D341Med (cell line): ENCODE results near the gene CAPS2.
"Not testable (repeated sequence)": the region's sequence is repeated elsewhere in the genome, so short reads cannot be mapped to it uniquely, and the experiment has no call there.

Source experiments
- DNase-seq: peaks from one replicate; pipeline ENCODE4 v3.0.0; 2012; ENCODE audit warnings: low spot score

CAPS2 gene

GRCh38 chr12:75329918-75330826 is at the start of gene CAPS2:
Gene CAPS2 (minus strand): TSS chr12:75330324. CDS start chr12:75326498, 3,826 bp downstream.
- peak; percentile 94 for DNase-seq

GRCh38 chr12:75378354-75378753 is 48.2 kb upstream of the CAPS2 start:
- no peak for DNase-seq

- DNase-seq: no peak
Measured at GRCh38 chr12:75374971-75375370, 44.8 kb upstream of the CAPS2 start.

- no peak for DNase-seq
Measured at GRCh38 chr12:75366629-75367028, 36.5 kb upstream of the CAPS2 start.

GRCh38 chr12:75364919-75365318 is 34.8 kb upstream of the CAPS2 start:
- DNase-seq: peak; percentile 28

- DNase-seq: no peak
Measured at GRCh38 chr12:75361408-75361807, 31.3 kb upstream of the CAPS2 start.

GRCh38 chr12:75360920-75361319 is 30.8 kb upstream of the CAPS2 start:
- DNase-seq: no peak

- DNase-seq: no peak
Measured at GRCh38 chr12:75354011-75354410, 23.9 kb upstream of the CAPS2 start.

- DNase-seq: no peak
Measured at GRCh38 chr12:75350413-75350812, 20.3 kb upstream of the CAPS2 start.

GRCh38 chr12:75349946-75350345 is 19.8 kb upstream of the CAPS2 start:
- no peak for DNase-seq

GRCh38 chr12:75346215-75346614 is 16.1 kb upstream of the CAPS2 start:
- not testable (repeated sequence) for DNase-seq

GRCh38 chr12:75345531-75345930 is 15.4 kb upstream of the CAPS2 start:
- DNase-seq: no peak

GRCh38 chr12:75341873-75342272 is 11.7 kb upstream of the CAPS2 start:
- no peak for DNase-seq

GRCh38 chr12:75337905-75338304 is 7.8 kb upstream of the CAPS2 start:
- DNase-seq: no peak

- DNase-seq: peak; percentile 70
Measured at GRCh38 chr12:75334384-75335030, 4.4 kb upstream of the CAPS2 start, which contains the start of gene GLIPR1L1. Gene GLIPR1L1 (plus strand): TSS chr12:75334670. CDS start chr12:75334729, 59 bp downstream.

- no peak for DNase-seq
Measured at GRCh38 chr12:75327642-75328041, 2.5 kb downstream of the CAPS2 start.

GRCh38 chr12:75323663-75324062 is 6.5 kb downstream of the CAPS2 start:
- DNase-seq: no peak

GRCh38 chr12:75322464-75322863 is 7.7 kb downstream of the CAPS2 start:
- DNase-seq: no peak

GRCh38 chr12:75317784-75318183 is 12.3 kb downstream of the CAPS2 start:
- DNase-seq: no peak

- no peak for DNase-seq
Measured at GRCh38 chr12:75315518-75315917, 14.6 kb downstream of the CAPS2 start.

GRCh38 chr12:75311369-75311768 is 18.8 kb downstream of the CAPS2 start:
- DNase-seq: no peak

GRCh38 chr12:75308279-75308678 is 21.8 kb downstream of the CAPS2 start:
- DNase-seq: no peak
